Heart left ventricle (tissue), 16 donors: ENCODE data around the gene VSTM5. TPM values are rescaled to one million over a fixed set of nuclear protein-coding genes. Genes with fewer than 3 reads are reported as not detected.

Experiments used
- ATAC-seq, 4 donors: fragments of 200-7000 bp; cut with Tn5 transposase; one replicate each; pipeline ENCODE4 v1.9.1; 2020 to 2022; ENCODE audit warnings: moderate library complexity in 4 of 4, mild to moderate bottlenecking in 3 of 4, moderate number of reproducible peaks in 1 of 4
- DNase-seq, 5 donors: peaks; one replicate each; pipeline ENCODE4 v3.0.0-alpha.2; 2020
- H3K27ac ChIP-seq, 12 donors: fragments of 200-600 bp; sonication (generic) in 4 of 12; one replicate each; pipeline versions ENCODE4 v1.5.0 to v1.8.0; 2016 to 2022; ENCODE audit warnings: mild to moderate bottlenecking in 2 of 12
- H3K27me3 ChIP-seq, 9 donors: fragments of 200-600 bp; sonication (generic) in 2 of 9; one replicate each; pipeline versions ENCODE4 v1.5.1 to v1.8.0; 2016 to 2022; ENCODE audit warnings: mild to moderate bottlenecking in 3 of 9
- H3K36me3 ChIP-seq, 9 donors: fragments of 200-600 bp; sonication (generic) in 2 of 9; one replicate each; pipeline versions ENCODE4 v1.5.0 to v1.8.0; 2018 to 2022; ENCODE audit warnings: mild to moderate bottlenecking in 2 of 9
- H3K4me1 ChIP-seq, 12 donors: fragments of 200-600 bp; sonication (generic) in 4 of 12; one replicate each; pipeline versions ENCODE4 v1.5.0 to v1.8.0; 2016 to 2022; ENCODE audit warnings: mild to moderate bottlenecking in 3 of 12
- H3K4me3 ChIP-seq, 12 donors: fragments of 200-600 bp; sonication (generic) in 4 of 12; one replicate each; pipeline versions ENCODE4 v1.5.0 to v1.8.0; 2017 to 2022; ENCODE audit warnings: mild to moderate bottlenecking in 9 of 12, moderate library complexity in 4 of 12
- H3K9me3 ChIP-seq, 12 donors: fragments of 200-600 bp; sonication (generic) in 4 of 12; one replicate each; pipeline versions ENCODE4 v1.5.0 to v1.8.0; 2016 to 2022; ENCODE audit warnings: mild to moderate bottlenecking in 1 of 12
- POLR2A ChIP-seq, 2 donors: fragments of 450-650 bp; IDR thresholded peaks; one replicate each; pipeline ENCODE4 v1.6.1; 2017; ENCODE audit warnings: antibody characterized with exemption in 2 of 2, mild to moderate bottlenecking in 2 of 2, moderate library complexity in 2 of 2
- WGBS, 4 donors: extraction: QIAGEN DNeasy Blood & Tissue Kit in 2 of 4; methylation state at CpG; one replicate each; pipeline versions ENCODE4 v1.1.5 to v1.1.7; 2013 to 2018; 5-methylcytosine and 5-hydroxymethylcytosine counted together
- intact Hi-C, 10 donors: fragments of 100-400 bp; cut with DNase I; formaldehyde crosslinking; loops; one replicate each; pipeline versions ENCODE4 v1.11.1 to v1.14.2; 2022
- polyA plus RNA-seq, 2 donors: library from polyadenylated mRNA; stranded (reverse); fragments of 200-250 nt; gene quantifications; one replicate each; pipeline ENCODE4 v1.2.3, GENCODE V29; 2013
- total RNA-seq, 9 donors: library from RNA; depleted of rRNA in 2 of 9; stranded (reverse); fragments of >200 nt in 2 of 9; fragmentation: NEBNext Ultra II Directional in 3 of 9; extraction: Animal tissue kit (Norgen Biotek cat#: 25700) in 3 of 9; gene quantifications; one replicate each; pipeline versions ENCODE4 v1.1.0 to v1.2.4, GENCODE V29; 2016 to 2023
- TF ChIP-seq, protein P1 (sequence below), 12 donors: fragments of 200-600 bp; sonication (generic) in 4 of 12; IDR thresholded peaks; one replicate each; pipeline versions ENCODE4 v1.5.0 to v1.8.0; 2018 to 2022; ENCODE audit warnings: antibody characterized with exemption in 12 of 12, mild to moderate bottlenecking in 5 of 12
- donor health status: ischemic (EF 13 %, LVEDD 7.1; RV severe dilation, severe dysfunction).
- donor health status: healthy with polysubstance abuse.
- donor health status: DM: no; HTN: yes; CAD: no.
- donor health status: DM: no; HTN: no; CAD: no.
- donor health status: ischemic (EF 25% LVEDD 6.9; RV normal size, moderate dysfunction).
- donor health status: ischemic (EF 25% LVEDD 5.7; RV mildly dilated, moderate dysfunction).
- donor health status: healthy.
- donor health status: DM: yes; HTN: yes; CAD: no.
- donor health status: ischemic (EF 35%, LVEDD 5.7; RV mildly dilated, moderate dysfunction).
- donor health status: nonischemic (EF 11% LVEDD 7.7; RV severe dilation, severe dysfunction).
- donor health status: DM: yes; HTN: yes; CAD: no.
- donor health status: PGD.
- donor health status: ischemic (EF 29% LVEDD 5.4; RV normal size, mild dysfunction).
- donor health status: nonischemic (EF 23%, LVEDD 6.1; RV moderate dilation, normal function).

VSTM5 gene
- total and polyA plus RNA-seq, 11 donors: 0.04 to 0.16 (median 0.08) TPM; not detected in 7

DNA sequence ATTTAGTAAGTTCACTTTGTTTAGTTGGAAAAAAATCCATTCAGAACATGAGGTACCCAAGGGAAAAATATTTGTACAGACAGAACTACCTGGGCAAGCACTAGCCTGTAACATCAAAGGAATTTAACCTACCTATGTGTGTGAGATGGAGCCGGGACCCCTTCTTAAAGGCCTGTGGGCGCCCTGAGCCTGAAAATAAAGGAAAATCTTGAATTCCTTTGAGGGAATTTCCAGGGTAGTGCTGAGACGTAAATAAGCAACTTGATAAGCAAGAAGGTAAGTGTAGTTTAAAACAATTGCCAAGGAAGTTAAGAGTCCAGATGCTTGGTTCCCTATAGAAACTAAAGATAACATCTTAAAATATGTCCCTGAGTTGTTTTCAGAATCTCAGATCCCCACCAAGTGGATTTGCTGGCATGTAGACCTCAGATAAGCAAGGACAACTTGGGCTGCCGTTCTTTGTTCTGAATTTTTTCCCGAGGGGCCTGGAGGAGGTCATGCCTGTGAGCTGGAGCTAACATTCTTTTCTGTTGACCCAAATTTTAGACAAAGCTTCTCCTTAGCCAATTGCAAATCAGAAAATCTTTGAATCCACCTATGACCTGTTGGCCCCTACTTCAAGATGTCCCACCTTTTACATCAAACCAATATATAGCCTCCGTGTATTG lies 35.3 kb downstream of the VSTM5 start:
- Histone ChIP-seq H3K4me3 (no peak overlapping the region), H3K27me3 (no peaks in the 10 kb centered on the region), H3K4me1 (peaks cover 0 to 19% (median 3%) of the 10 kb centered on the region in 12 donors), H3K9me3 (no peaks in the 10 kb centered on the region), H3K36me3 (peaks cover 0 to 66% (median 53%) of the 10 kb centered on the region in 9 donors), H3K27ac (no peak overlapping the region)
- WGBS, 4 donors: 75 to 84% (median 77%) methylated on average over 6 of the region's 6 CpGs
- TF ChIP-seq POLR2A (IDR thresholded peaks at IDR 0.05): no peak
- TF ChIP-seq, protein P1, sequence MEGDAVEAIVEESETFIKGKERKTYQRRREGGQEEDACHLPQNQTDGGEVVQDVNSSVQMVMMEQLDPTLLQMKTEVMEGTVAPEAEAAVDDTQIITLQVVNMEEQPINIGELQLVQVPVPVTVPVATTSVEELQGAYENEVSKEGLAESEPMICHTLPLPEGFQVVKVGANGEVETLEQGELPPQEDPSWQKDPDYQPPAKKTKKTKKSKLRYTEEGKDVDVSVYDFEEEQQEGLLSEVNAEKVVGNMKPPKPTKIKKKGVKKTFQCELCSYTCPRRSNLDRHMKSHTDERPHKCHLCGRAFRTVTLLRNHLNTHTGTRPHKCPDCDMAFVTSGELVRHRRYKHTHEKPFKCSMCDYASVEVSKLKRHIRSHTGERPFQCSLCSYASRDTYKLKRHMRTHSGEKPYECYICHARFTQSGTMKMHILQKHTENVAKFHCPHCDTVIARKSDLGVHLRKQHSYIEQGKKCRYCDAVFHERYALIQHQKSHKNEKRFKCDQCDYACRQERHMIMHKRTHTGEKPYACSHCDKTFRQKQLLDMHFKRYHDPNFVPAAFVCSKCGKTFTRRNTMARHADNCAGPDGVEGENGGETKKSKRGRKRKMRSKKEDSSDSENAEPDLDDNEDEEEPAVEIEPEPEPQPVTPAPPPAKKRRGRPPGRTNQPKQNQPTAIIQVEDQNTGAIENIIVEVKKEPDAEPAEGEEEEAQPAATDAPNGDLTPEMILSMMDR (IDR thresholded peaks at IDR 0.05): no peak
- DNase-seq: no peak
- ATAC-seq: no peak
- intact Hi-C loops: no loop called here

DNA sequence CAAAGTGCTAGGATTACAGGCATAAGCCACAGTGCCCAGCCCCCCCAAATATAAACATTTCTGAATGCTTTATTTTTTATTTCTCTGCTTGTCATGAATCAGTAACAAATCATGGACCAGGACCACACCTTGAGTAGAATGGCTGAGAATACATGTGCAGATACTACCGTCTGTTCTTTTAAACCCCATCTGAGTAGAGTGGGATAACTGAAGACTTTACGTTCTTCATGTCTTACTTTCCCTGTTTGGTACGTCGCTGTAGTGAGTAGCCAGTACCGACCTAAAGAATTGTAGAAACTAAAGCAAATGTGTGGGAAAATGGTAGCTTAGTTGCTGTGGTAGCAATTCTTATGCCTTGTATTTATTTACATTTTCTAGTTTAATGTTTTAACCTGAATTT lies 36.4 kb downstream of the VSTM5 start:
- Histone ChIP-seq H3K4me1 (peaks cover 0 to 19% (median 3%) of the 10 kb centered on the region in 12 donors), H3K9me3 (no peaks in the 10 kb centered on the region), H3K4me3 (no peak overlapping the region), H3K36me3 (peaks cover 0 to 78% (median 64%) of the 10 kb centered on the region in 9 donors), H3K27me3 (no peaks in the 10 kb centered on the region), H3K27ac (no peak overlapping the region)
- TF ChIP-seq, protein P1 (IDR thresholded peaks at IDR 0.05): no peak
- TF ChIP-seq POLR2A (IDR thresholded peaks at IDR 0.05): no peak
- intact Hi-C loops: no loop called here
- ATAC-seq (no peak), DNase-seq (no peak)
- WGBS, 4 donors: 96 to 98% (median 97%) methylated on average over 5 of the region's 5 CpGs

DNA sequence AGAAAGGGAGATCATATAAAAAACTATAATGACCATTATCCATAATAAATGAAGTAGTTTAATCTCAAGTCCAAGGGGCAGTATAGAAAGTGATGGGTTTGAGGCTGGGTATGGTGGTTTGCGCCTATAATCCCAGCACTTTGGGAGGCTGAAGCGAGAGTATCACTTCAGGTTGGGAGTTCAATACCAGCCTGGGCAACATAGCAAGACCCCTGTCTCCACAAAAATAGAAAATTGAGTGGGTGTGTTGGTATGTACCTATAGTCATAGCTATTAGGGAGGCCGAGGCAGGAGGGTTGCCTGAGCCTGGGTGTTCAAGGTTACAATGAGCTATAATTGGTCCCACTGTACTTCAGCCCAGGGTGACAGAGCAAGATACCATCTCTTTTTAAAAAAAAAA lies 42.4 kb downstream of the VSTM5 start:
- H3K4me1 ChIP-seq: no peaks in the 10 kb centered on the region
- 96 to 99% (median 97%) methylated on average over 3 of the region's 3 CpGs for WGBS, 4 donors
- H3K27ac ChIP-seq: no peak overlapping the region
- peaks cover 0 to 100% (median 99%) of the 10 kb centered on the region in 9 donors for H3K36me3 ChIP-seq
- intact Hi-C loops: no loop called here
- no peak for ATAC-seq
- no peak for DNase-seq
- H3K27me3 ChIP-seq: no peaks in the 10 kb centered on the region
- no peaks in the 10 kb centered on the region for H3K9me3 ChIP-seq
- no peak overlapping the region for H3K4me3 ChIP-seq
- TF ChIP-seq POLR2A (IDR thresholded peaks at IDR 0.05): no peak
- TF ChIP-seq, protein P1 (IDR thresholded peaks at IDR 0.05): no peak

DNA sequence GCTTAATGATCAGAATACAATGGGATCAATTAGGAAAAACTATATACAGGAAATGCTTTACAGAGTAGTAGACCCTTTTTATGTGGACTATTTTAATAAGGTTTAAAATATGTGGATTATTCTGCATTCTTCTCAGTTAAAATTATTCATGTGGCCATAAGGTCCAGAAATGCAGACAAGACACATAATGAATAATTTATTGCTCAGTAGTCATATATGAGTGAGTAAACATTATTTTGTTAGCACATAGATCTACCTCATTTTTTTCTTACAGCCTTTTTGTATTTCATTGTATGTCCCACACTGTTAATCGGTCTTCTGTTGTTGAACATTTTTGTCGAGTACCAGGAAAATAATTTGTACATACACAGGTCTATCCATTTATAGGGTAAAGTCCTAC lies 45.5 kb downstream of the VSTM5 start:
- no peak overlapping the region for H3K4me3 ChIP-seq
- no peak for ATAC-seq
- no peaks in the 10 kb centered on the region for H3K4me1 ChIP-seq
- TF ChIP-seq POLR2A (IDR thresholded peaks at IDR 0.05): no peak
- TF ChIP-seq, protein P1 (IDR thresholded peaks at IDR 0.05): no peak
- H3K27me3 ChIP-seq: no peaks in the 10 kb centered on the region
- 87 to 99% (median 96%) methylated on average over 2 of the region's 2 CpGs for WGBS, 4 donors
- DNase-seq: no peak
- intact Hi-C loops: no loop called here
- H3K9me3 ChIP-seq: no peaks in the 10 kb centered on the region
- peaks cover 0 to 100% (median 99%) of the 10 kb centered on the region in 9 donors for H3K36me3 ChIP-seq
- H3K27ac ChIP-seq: no peak overlapping the region
